ENCODE measurements around the gene MINAR2.

Gene MINAR2

GRCh38 chr5:129747572-129748407, at the start of gene MINAR2:
Gene MINAR2, plus strand, starts transcription at chr5:129748094. Its CDS starts 97 bp downstream, at chr5:129748191.
- DNase-seq: no peak

- DNase-seq: no peak
Measured at GRCh38 chr5:129698661-129699060, 49.2 kb upstream of the MINAR2 start.

- no peak for DNase-seq
Measured at GRCh38 chr5:129716235-129716634, 31.7 kb upstream of the MINAR2 start.

GRCh38 chr5:129716651-129717050, 31.2 kb upstream of the MINAR2 start:
- DNase-seq: no peak

GRCh38 chr5:129717751-129718310, 30.1 kb upstream of the MINAR2 start:
- DNase-seq: no peak

- DNase-seq: no peak
Measured at GRCh38 chr5:129718471-129719090, 29.3 kb upstream of the MINAR2 start.

GRCh38 chr5:129724222-129724621, 23.7 kb upstream of the MINAR2 start:
- no peak for DNase-seq

GRCh38 chr5:129724647-129725046, 23.2 kb upstream of the MINAR2 start:
- DNase-seq: no peak

- DNase-seq: no peak
Measured at GRCh38 chr5:129739773-129740172, 8.1 kb upstream of the MINAR2 start.

GRCh38 chr5:129743541-129744187, 4.2 kb upstream of the MINAR2 start:
- no peak for DNase-seq

GRCh38 chr5:129745997-129746396, 1.9 kb upstream of the MINAR2 start:
- no peak for DNase-seq

GRCh38 chr5:129746876-129747275, 1.0 kb upstream of the MINAR2 start:
- no peak for DNase-seq

GRCh38 chr5:129748913-129749880, 1.3 kb downstream of the MINAR2 start:
- DNase-seq: no peak

- no peak for DNase-seq
Measured at GRCh38 chr5:129760636-129761325, 12.9 kb downstream of the MINAR2 start.

GRCh38 chr5:129763651-129764050, 15.8 kb downstream of the MINAR2 start:
- DNase-seq: no peak

- no peak for DNase-seq
Measured at GRCh38 chr5:129766798-129767197, 18.9 kb downstream of the MINAR2 start.

- DNase-seq: peak; percentile 83
Measured at GRCh38 chr5:129767927-129768380, 20.1 kb downstream of the MINAR2 start.

GRCh38 chr5:129768735-129769134, 20.8 kb downstream of the MINAR2 start:
- DNase-seq: no peak

- DNase-seq: no peak
Measured at GRCh38 chr5:129770024-129770820, 22.3 kb downstream of the MINAR2 start.

GRCh38 chr5:129771058-129771838, 23.4 kb downstream of the MINAR2 start:
- DNase-seq: peak; percentile 17

All from NCI-H2029 treated with DMSO at 0.1 percent for 48 hours (cell line).